ENCODE data around the gene D2HGDH. TPM values are rescaled to one million over a fixed set of nuclear protein-coding genes. Genes with fewer than 3 reads are reported as not detected.

D2HGDH gene
- total and polyA plus RNA-seq, 9 of the 15 experiments (the other 6 are each of a cell fraction or from before 2014, with no cell fraction given), result 0.39 to 30.8 (median 10.3) TPM

GRCh38 chr2:241702155-241703031 is 32.0 kb upstream of the D2HGDH start (continued):
- TF ChIP-seq VEZF1 (CRISPR knock-in tag; IDR thresholded peaks at IDR 0.05) (peak; percentile 86), ZSCAN29 (IDR thresholded peaks at IDR 0.05) (no peak), HOMEZ (CRISPR knock-in tag; IDR thresholded peaks at IDR 0.05) (no peak), SAFB2 (IDR thresholded peaks at IDR 0.05; ENCODE audit: borderline replicate concordance, low read depth, low read length, severe bottlenecking) (no peak), SFPQ (IDR thresholded peaks at IDR 0.05; ENCODE audit: low read depth, low read length) (no peak), FOXM1 (IDR thresholded peaks at IDR 0.05; ENCODE audit: low read depth) (no peak), FOXM1 (CRISPR knock-in tag; IDR thresholded peaks at IDR 0.05; ENCODE audit: low read depth) (0 out of 2 replicates have a peak, but pooled peaks have one; percentile 70), E2F6 (IDR thresholded peaks at IDR 0.05; ENCODE audit: borderline replicate concordance in 1 of 2, extremely low read depth in 1 of 2, insufficient read depth in 1 of 2, insufficient read length in 1 of 2, low read depth in 1 of 2, low read length in 1 of 2, poor library complexity in 1 of 2, severe bottlenecking in 1 of 2) (no peak), MAX (CRISPR knock-in tag; IDR thresholded peaks at IDR 0.05) (peak; percentile 53), ZBTB33 (CRISPR knock-in tag; IDR thresholded peaks at IDR 0.05) (0 out of 2 replicates have a peak, but pooled peaks have one; percentile 25), YY1 (IDR thresholded peaks at IDR 0.05; ENCODE audit: borderline replicate concordance in 1 of 3, control insufficient read depth in 1 of 3, extremely low read depth in 1 of 3, insufficient read depth in 3 of 3, insufficient read length in 1 of 3, insufficient replicate concordance in 2 of 3, low read depth in 1 of 3, low read length in 2 of 3) (peak in 1 of 3 experiments; percentile 19), SP1 (CRISPR knock-in tag; IDR thresholded peaks at IDR 0.05) (peak; percentile 80), RB1 (IDR thresholded peaks at IDR 0.05; ENCODE audit: low read depth) (peak; percentile 60; the same call in 1 of the 2 replicates)
